Activated naive CD8-positive, alpha-beta T cell treated with anti-CD3 and anti-CD28 coated beads for 36 hours (primary cell): ENCODE measurements around the gene TMTC2. TPM values are rescaled to one million over a fixed set of nuclear protein-coding genes. Genes with fewer than 3 reads are reported as not detected.

Experiments
- DNase-seq: peaks from one replicate; pipeline ENCODE4 v3.0.0; 2021
- H3K27ac Mint-ChIP-seq: one replicate; pipeline ENCODE4 v1.8.0; 2022; ENCODE audit warnings: mild to moderate bottlenecking, moderate library complexity, mixed read lengths
- H3K27me3 Mint-ChIP-seq: one replicate; pipeline ENCODE4 v1.8.0; 2022; ENCODE audit warnings: mild to moderate bottlenecking, mixed read lengths
- H3K36me3 Mint-ChIP-seq: one replicate; pipeline ENCODE4 v1.8.0; 2021; ENCODE audit warnings: mild to moderate bottlenecking, mixed read lengths
- H3K4me1 Mint-ChIP-seq: one replicate; pipeline ENCODE4 v1.8.0; 2021; ENCODE audit warnings: mixed read lengths
- H3K4me3 Mint-ChIP-seq: one replicate; pipeline ENCODE4 v1.8.0; 2022; ENCODE audit warnings: mild to moderate bottlenecking, moderate library complexity, mixed read lengths
- H3K9me3 Mint-ChIP-seq: one replicate; pipeline ENCODE4 v1.8.0; 2022; ENCODE audit warnings: mixed read lengths
- total RNA-seq, 2 experiments: library from RNA; stranded (reverse); gene quantifications; one replicate each; pipeline ENCODE4 v1.2.3, GENCODE V29; 2021

The TMTC2 gene
- total RNA-seq, 2 experiments from 2014 or later, result 1.4 to 1.7 TPM

DNA sequence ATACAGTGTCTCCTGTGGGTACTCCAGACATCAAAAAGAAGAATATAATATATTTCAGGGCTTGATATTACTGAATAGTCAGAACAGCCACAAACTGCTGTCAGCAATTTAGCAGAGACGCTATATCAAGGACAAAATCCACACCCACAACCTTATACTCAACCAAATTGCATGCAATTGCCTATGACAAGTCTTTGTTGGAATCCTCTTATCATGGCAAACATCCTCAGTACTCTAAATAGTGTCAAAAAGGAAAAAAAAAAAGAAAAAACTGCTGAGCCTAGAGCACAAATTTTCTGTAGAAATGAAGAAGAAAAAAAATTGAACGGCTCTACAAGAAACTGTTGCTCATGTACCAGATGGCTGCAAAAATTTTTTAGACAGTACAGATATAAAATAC lies 485.7 kb downstream of the TMTC2 start:
- Mint-ChIP-seq H3K36me3 (no peaks in the 10 kb centered on the region), H3K27me3 (no peaks in the 10 kb centered on the region), H3K9me3 (no peaks in the 10 kb centered on the region), H3K4me1 (no peaks in the 10 kb centered on the region), H3K4me3 (no peak overlapping the region), H3K27ac (no peak overlapping the region)
- no peak for DNase-seq

DNA sequence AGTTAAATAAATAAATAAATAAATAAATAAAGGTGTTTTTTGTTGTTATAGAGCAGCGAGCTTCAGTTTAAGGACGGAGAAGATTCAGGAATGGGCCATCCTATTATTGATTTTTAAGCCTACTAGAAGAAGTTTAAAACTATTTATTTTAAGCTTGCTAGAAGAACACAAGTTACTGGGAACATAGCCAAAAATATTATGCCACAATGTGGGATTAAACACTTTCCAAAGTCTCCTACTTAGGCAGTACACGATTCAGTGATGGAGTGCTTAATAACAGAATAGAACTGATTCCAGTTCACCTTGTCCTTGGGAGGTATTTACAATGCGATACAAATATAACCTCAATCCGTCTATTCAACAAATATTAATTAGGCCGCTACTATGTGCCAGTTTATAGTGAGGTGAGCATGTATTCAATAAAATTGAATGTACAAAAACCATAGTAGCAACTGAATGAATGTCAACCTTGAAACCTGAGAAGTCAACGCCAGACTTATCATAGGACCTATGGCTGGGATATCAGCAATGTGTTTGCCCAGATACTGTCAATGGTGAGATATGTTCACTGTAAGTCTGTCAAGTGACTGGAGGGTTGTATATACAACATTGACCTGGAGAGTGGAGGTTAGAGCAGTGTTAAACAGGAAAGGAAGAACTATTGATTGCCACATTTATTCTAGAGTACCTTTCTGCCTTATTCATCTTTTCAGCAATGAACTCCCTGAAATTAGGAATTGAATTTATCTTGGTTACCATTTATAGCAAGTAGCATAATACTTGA lies 486.4 kb downstream of the TMTC2 start:
- no peak for DNase-seq
- no peak overlapping the region for H3K4me3 Mint-ChIP-seq
- no peaks in the 10 kb centered on the region for H3K9me3 Mint-ChIP-seq
- H3K36me3 Mint-ChIP-seq, result no peaks in the 10 kb centered on the region
- H3K4me1 Mint-ChIP-seq, result no peaks in the 10 kb centered on the region
- no peak overlapping the region for H3K27ac Mint-ChIP-seq
- H3K27me3 Mint-ChIP-seq, result no peaks in the 10 kb centered on the region

DNA sequence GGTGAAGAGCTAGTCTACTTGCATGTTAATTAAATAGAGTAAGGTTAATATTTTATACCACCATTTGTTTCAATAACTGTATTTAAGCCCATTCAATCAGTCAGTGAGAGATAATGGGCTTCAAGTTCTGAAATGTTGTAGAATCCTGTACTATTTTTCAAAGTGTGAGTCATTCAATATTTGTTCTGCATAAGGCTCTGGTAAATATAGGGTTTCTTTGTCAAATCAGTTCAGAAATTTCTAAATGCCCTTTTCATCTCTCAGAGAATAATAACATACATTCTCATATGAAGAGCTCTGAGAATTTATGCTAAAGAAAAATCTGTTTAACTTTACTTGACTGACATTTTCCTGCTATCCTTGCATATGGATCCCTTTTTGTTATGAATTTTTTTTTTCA lies 493.3 kb downstream of the TMTC2 start:
- H3K27me3 Mint-ChIP-seq, result no peaks in the 10 kb centered on the region
- no peak for DNase-seq
- H3K9me3 Mint-ChIP-seq, result no peaks in the 10 kb centered on the region
- no peaks in the 10 kb centered on the region for H3K36me3 Mint-ChIP-seq
- H3K4me1 Mint-ChIP-seq, result no peaks in the 10 kb centered on the region
- no peak overlapping the region for H3K4me3 Mint-ChIP-seq
- H3K27ac Mint-ChIP-seq, result no peak overlapping the region

DNA sequence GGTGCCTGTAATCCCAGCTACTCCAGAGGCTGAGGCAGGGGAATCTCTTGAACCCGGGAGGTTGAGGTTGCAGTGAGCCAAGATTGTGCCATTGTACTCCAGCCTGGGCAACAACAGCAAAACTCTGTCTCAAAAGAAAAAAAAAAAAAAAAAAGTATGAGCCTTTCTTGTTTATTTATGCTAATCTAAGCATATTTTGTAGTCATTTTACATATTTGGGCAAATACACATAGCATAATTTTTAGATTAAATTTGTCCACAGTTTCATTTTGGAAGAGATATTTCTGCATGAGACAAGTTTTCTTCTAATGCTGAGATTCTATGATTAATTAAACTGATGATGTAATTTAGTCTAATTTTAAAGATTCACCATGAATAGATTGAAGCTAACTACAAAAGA lies 494.4 kb downstream of the TMTC2 start:
- no peaks in the 10 kb centered on the region for H3K9me3 Mint-ChIP-seq
- no peaks in the 10 kb centered on the region for H3K27me3 Mint-ChIP-seq

DNA sequence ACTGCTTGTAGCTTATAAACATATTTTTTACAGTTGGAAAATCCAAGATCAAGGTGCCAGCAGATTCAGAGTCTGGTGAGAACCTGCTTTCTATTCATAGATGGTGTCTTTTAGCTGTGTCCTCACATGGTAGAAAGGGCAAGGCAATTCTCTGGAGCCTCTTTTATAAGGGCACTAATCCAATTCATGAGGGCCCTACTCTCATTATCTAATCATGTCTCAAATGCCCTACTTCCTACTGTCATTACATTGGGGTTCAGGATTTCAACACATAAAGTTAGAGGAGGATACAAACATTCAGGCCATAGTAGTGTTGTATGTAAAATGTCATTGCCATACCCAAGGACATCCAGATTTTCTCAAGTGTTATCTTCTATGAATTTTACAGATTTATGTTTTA lies 496.4 kb downstream of the TMTC2 start:
- no peak overlapping the region for H3K4me3 Mint-ChIP-seq
- no peaks in the 10 kb centered on the region for H3K9me3 Mint-ChIP-seq
- H3K36me3 Mint-ChIP-seq, result no peaks in the 10 kb centered on the region
- no peak for DNase-seq
- H3K27ac Mint-ChIP-seq, result no peak overlapping the region
- no peaks in the 10 kb centered on the region for H3K4me1 Mint-ChIP-seq
- no peaks in the 10 kb centered on the region for H3K27me3 Mint-ChIP-seq

More for the DNA sequence above, 494.4 kb downstream of the TMTC2 start:
- Mint-ChIP-seq H3K36me3 (no peaks in the 10 kb centered on the region), H3K4me1 (no peaks in the 10 kb centered on the region), H3K4me3 (no peak overlapping the region), H3K27ac (no peak overlapping the region)
- no peak for DNase-seq
